ENCODE data around the gene GLIPR1. TPM values are rescaled to one million over a fixed set of nuclear protein-coding genes. Genes with fewer than 3 reads are reported as not detected.
"Not testable (repeated sequence)": the region's sequence is repeated elsewhere in the genome, so short reads cannot be mapped to it uniquely, and the experiment has no call there.

GLIPR1 gene
- total RNA-seq, 1 donor from 2014 or later, result 38.9 TPM

DNA sequence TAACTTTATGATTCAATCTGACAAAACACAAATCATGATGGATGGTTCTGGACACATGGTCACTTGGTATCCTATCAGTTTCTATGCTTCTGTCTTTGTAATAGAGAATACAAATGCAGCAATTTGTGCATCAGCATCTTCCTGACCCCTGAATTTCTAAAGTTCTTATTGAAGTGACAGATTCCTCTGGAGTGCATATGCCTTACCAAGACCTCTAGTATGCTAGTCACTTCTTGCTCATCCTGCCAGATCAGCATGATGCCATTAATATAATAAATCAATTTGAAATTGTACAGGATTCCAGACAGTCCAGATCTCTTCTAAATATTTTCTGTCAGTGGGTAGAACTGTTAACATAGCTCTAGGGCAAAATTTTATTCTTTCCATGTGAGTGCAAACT, 40.6 kb upstream of the GLIPR1 start:
- H3K9me3 Mint-ChIP-seq (ENCODE audit: unreplicated experiment), result peaks cover 24% of the 10 kb centered on the region
- H3K4me3 Mint-ChIP-seq (ENCODE audit: unreplicated experiment), result no peak overlapping the region
- no peaks in the 10 kb centered on the region for H3K36me3 Mint-ChIP-seq (ENCODE audit: unreplicated experiment)
- TF ChIP-seq, protein P1, sequence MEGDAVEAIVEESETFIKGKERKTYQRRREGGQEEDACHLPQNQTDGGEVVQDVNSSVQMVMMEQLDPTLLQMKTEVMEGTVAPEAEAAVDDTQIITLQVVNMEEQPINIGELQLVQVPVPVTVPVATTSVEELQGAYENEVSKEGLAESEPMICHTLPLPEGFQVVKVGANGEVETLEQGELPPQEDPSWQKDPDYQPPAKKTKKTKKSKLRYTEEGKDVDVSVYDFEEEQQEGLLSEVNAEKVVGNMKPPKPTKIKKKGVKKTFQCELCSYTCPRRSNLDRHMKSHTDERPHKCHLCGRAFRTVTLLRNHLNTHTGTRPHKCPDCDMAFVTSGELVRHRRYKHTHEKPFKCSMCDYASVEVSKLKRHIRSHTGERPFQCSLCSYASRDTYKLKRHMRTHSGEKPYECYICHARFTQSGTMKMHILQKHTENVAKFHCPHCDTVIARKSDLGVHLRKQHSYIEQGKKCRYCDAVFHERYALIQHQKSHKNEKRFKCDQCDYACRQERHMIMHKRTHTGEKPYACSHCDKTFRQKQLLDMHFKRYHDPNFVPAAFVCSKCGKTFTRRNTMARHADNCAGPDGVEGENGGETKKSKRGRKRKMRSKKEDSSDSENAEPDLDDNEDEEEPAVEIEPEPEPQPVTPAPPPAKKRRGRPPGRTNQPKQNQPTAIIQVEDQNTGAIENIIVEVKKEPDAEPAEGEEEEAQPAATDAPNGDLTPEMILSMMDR (IDR thresholded peaks at IDR 0.05), result no peak
- peaks cover 8% of the 10 kb centered on the region for H3K4me1 Mint-ChIP-seq (ENCODE audit: unreplicated experiment)
- no peak for DNase-seq (ENCODE audit: extremely low spot score, unreplicated experiment)
- no peak overlapping the region for H3K27ac Mint-ChIP-seq (ENCODE audit: unreplicated experiment)
- H3K27me3 Mint-ChIP-seq (ENCODE audit: unreplicated experiment), result no peaks in the 10 kb centered on the region

DNA sequence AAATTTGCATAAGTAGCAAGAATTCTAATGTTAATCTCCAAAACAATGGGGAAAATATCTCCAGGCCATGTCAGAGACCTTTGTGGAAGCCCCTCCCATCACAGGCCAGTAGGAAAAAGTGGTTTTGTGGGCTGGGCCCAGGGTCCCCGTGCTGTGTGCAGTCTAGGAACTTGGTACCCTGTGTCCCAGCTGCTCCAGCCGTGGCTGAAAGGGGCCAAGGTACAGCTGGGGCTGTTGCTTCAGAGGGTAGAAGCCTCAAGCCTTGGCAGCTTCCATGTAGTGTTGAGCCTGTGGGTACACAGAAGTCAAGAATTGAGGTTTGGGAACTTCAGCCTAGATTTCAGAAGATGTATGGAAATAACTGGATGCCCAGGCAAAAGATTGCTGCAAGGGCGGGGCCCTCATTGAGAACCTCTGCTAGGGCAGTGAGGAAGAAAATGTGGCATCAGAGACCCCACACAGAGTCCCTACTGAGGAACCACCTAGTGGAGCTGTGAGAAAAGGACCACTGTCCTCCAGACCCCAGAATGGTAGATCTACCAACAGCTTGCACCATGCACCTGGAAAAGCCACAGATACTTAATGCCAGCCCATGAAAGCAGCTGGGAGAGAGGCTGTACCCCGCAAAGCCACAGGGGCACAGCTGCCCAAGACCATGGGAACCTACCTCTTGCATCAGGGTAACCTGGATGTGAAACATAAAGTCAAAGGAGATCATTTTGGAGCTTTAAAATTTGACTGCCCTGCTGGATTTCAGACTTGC, 38.7 kb upstream of the GLIPR1 start:
- H3K36me3 Mint-ChIP-seq (ENCODE audit: unreplicated experiment); H3K27me3 Mint-ChIP-seq (ENCODE audit: unreplicated experiment); H3K4me3 Mint-ChIP-seq (ENCODE audit: unreplicated experiment); DNase-seq (ENCODE audit: extremely low spot score, unreplicated experiment); H3K27ac Mint-ChIP-seq (ENCODE audit: unreplicated experiment): not testable (repeated sequence)
- peaks cover 11% of the 10 kb centered on the region for H3K4me1 Mint-ChIP-seq (ENCODE audit: unreplicated experiment)
- peaks cover 12% of the 10 kb centered on the region for H3K9me3 Mint-ChIP-seq (ENCODE audit: unreplicated experiment)

DNA sequence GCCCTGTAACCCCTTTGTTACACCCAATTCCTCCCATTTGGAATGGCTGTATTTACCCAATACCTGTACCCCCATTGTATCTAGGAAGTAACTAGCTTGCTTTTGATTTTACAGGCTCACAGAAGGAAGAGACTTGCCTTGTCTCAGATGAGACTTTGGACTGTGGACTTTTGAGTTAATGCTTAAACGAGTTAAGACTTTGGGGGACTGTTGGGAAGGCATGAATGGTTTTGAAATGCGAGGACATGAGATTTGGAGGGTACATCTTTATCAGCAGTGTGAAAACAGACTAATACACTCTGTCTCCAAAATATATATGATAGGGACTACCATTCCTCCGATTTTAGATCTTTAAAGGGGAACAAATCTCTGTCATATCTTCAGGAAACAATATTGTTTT, 38.1 kb upstream of the GLIPR1 start:
- not testable (repeated sequence) for H3K36me3 Mint-ChIP-seq (ENCODE audit: unreplicated experiment); H3K27ac Mint-ChIP-seq (ENCODE audit: unreplicated experiment); DNase-seq (ENCODE audit: extremely low spot score, unreplicated experiment); H3K4me3 Mint-ChIP-seq (ENCODE audit: unreplicated experiment); H3K9me3 Mint-ChIP-seq (ENCODE audit: unreplicated experiment); H3K27me3 Mint-ChIP-seq (ENCODE audit: unreplicated experiment)
- peaks cover 17% of the 10 kb centered on the region for H3K4me1 Mint-ChIP-seq (ENCODE audit: unreplicated experiment)

DNA sequence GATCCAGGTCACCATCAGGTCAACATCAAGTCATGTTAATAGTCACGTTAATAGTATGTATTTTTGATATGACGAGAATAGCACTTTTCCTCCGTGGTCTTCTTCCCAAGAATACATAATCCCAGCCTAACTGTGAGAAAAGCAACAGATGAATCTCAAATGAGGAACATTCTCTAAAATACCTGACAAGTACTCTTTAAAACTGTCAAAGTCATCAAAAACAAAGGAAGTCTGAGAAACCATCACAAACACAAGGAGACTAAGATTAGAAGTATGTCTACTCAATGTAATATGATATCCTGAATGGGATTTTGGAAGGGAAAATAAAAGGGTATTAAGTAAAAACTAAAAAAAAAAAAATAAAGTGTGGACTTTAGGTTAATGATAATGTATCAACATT, 36.8 kb upstream of the GLIPR1 start:
- peaks cover 20% of the 10 kb centered on the region for H3K4me1 Mint-ChIP-seq (ENCODE audit: unreplicated experiment)
- H3K36me3 Mint-ChIP-seq (ENCODE audit: unreplicated experiment), result no peaks in the 10 kb centered on the region

DNA sequence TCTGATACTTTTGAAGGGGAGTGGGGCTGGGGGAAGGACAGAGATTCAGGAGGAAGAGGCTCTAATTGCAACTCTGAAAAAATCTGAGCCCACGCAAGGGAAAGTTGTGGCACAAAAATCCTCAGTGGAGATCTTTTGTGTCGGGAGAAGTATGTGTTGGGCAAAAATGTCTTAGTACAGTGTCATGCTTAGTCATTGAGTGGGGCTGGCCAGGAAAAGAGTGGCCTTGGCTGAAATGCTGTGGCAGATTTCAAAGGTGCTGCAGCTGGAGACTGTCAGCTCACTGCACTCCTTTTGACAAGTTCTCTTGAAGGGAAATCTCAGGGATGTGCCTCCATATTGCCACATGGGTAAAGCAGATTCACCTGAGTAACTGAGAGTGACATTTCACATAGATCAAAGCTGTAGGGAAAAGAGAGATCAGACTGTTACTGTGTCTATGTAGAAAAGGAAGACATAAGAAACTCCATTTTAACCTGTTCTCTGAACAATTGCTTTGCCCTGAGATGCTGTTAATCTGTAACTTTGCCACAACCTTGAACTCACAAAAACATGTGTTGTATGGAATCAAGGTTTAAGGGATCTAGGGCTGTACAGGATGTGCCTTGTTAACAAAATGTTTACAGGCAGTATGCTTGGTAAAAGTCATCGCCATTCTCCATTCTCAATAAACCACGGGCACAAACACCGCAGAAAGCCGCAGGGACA, 36.0 kb upstream of the GLIPR1 start:
- H3K27me3 Mint-ChIP-seq (ENCODE audit: unreplicated experiment), result no peaks in the 10 kb centered on the region
- no peak overlapping the region for H3K4me3 Mint-ChIP-seq (ENCODE audit: unreplicated experiment)
- peaks cover 7% of the 10 kb centered on the region for H3K9me3 Mint-ChIP-seq (ENCODE audit: unreplicated experiment)
- H3K4me1 Mint-ChIP-seq (ENCODE audit: unreplicated experiment), result peaks cover 20% of the 10 kb centered on the region
- no peak overlapping the region for H3K27ac Mint-ChIP-seq (ENCODE audit: unreplicated experiment)
- TF ChIP-seq, protein P1 (IDR thresholded peaks at IDR 0.05), result no peak
- no peaks in the 10 kb centered on the region for H3K36me3 Mint-ChIP-seq (ENCODE audit: unreplicated experiment)
- DNase-seq (ENCODE audit: extremely low spot score, unreplicated experiment), result no peak

More for the DNA sequence above, 36.8 kb upstream of the GLIPR1 start:
- DNase-seq (ENCODE audit: extremely low spot score, unreplicated experiment), result no peak
- H3K27me3 Mint-ChIP-seq (ENCODE audit: unreplicated experiment), result no peaks in the 10 kb centered on the region
- no peak overlapping the region for H3K4me3 Mint-ChIP-seq (ENCODE audit: unreplicated experiment)
- TF ChIP-seq, protein P1 (IDR thresholded peaks at IDR 0.05), result no peak
- H3K9me3 Mint-ChIP-seq (ENCODE audit: unreplicated experiment), result peaks cover 9% of the 10 kb centered on the region
- no peak overlapping the region for H3K27ac Mint-ChIP-seq (ENCODE audit: unreplicated experiment)

DNA sequence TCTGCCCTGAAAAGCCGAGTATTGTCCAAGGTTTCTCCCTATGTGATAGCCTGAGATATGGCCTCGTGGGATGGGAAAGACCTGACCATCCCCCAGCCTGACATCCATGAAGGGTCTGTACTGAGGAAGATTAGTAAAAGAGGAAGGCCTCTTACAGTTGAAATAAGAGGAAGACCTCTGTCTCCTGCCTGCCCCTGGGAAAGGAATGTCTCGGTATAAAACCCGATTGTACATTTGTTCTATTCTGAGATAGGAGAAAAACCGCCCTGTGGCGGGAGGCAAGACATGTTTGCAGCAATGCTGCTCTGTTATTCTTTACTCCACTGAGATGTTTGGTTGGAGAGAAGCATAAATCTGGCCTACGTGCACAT, 35.4 kb upstream of the GLIPR1 start:
- H3K4me1 Mint-ChIP-seq (ENCODE audit: unreplicated experiment), result peaks cover 20% of the 10 kb centered on the region
- not testable (repeated sequence) for DNase-seq (ENCODE audit: extremely low spot score, unreplicated experiment)

More for the DNA sequence above, 35.4 kb upstream of the GLIPR1 start:
- not testable (repeated sequence) for H3K27ac Mint-ChIP-seq (ENCODE audit: unreplicated experiment); H3K36me3 Mint-ChIP-seq (ENCODE audit: unreplicated experiment); H3K27me3 Mint-ChIP-seq (ENCODE audit: unreplicated experiment); H3K4me3 Mint-ChIP-seq (ENCODE audit: unreplicated experiment); H3K9me3 Mint-ChIP-seq (ENCODE audit: unreplicated experiment)

Measured in osteocyte (in vitro differentiated cells).